PC-3 (cell line): Measurements from ENCODE around the gene DISP3. TPM values are rescaled to one million over a fixed set of nuclear protein-coding genes. Genes with fewer than 3 reads are reported as not detected.

ENCODE experiments used
- ATAC-seq: fragments of 200-7000 bp; cut with Tn5 transposase; 2 replicates; pipeline ENCODE4 v1.9.1; 2020; ENCODE audit warnings: mild to moderate bottlenecking, moderate library complexity
- BruUV-seq: library from RNA; stranded (reverse); fragments of 400-500 nt; replicated peaks from 2 replicates; lab custom pipeline; 2021; lab: Mats Ljungman, UMichigan
- CTCF ChIA-PET: fragments of 300-600 bp; sonication (Branson Sonifier 250); formaldehyde crosslinking; loops from one replicate; lab custom pipeline; 2022; ENCODE audit warnings: antibody characterized with exemption; lab: Charles Lee
- POLR2A ChIA-PET: fragments of 300-600 bp; sonication (Branson Sonifier 250); formaldehyde crosslinking; loops from one replicate; lab custom pipeline; 2022; ENCODE audit warnings: antibody characterized with exemption; ENCODE audit not compliant: unreplicated experiment; lab: Charles Lee
- DNase-seq: peaks from one replicate; pipeline ENCODE4 v3.0.0-alpha.2; 2015
- H2AFZ ChIP-seq: fragments of 300-600 bp; sonication (generic); 2 replicates; pipeline ENCODE4 v1.6.0; 2016; ENCODE audit warnings: antibody characterized with exemption, low read length
- H3F3A ChIP-seq: fragments of 300-600 bp; sonication (generic); one replicate; pipeline ENCODE4 v1.6.0; 2017; ENCODE audit warnings: antibody characterized with exemption, low read length, control low read depth, mild to moderate bottlenecking; ENCODE audit not compliant: unreplicated experiment
- H3K27ac ChIP-seq: fragments of 300-600 bp; sonication (generic); 2 replicates; pipeline ENCODE4 v1.5.1; 2016; ENCODE audit warnings: mild to moderate bottlenecking, low read length
- H3K27me3 ChIP-seq: fragments of 300-600 bp; sonication (generic); 2 replicates; pipeline ENCODE4 v1.6.1; 2016; ENCODE audit warnings: low read length, mixed read lengths
- H3K36me3 ChIP-seq: fragments of 300-600 bp; sonication (generic); 2 replicates; pipeline ENCODE4 v1.6.1; 2016; ENCODE audit warnings: low read depth, mixed run types, low read length, mixed read lengths
- H3K4me1 ChIP-seq: fragments of 300-600 bp; sonication (generic); 2 replicates; pipeline ENCODE4 v1.5.1; 2016; ENCODE audit warnings: low read length; ENCODE audit not compliant: insufficient read depth
- H3K4me2 ChIP-seq: fragments of 300-600 bp; sonication (generic); 2 replicates; pipeline ENCODE4 v1.6.0; 2016; ENCODE audit warnings: low read length
- H3K4me3 ChIP-seq: fragments of 300-600 bp; sonication (generic); 2 replicates; pipeline ENCODE4 v1.5.1; 2016; ENCODE audit warnings: mild to moderate bottlenecking, low read length, mixed read lengths
- H3K79me2 ChIP-seq: fragments of 300-600 bp; sonication (generic); 2 replicates; pipeline ENCODE4 v1.6.1; 2017; ENCODE audit warnings: low read length, mixed read lengths
- H3K9ac ChIP-seq: fragments of 300-600 bp; sonication (generic); 2 replicates; pipeline ENCODE4 v1.6.0; 2016; ENCODE audit warnings: mild to moderate bottlenecking, low read length
- H3K9me2 ChIP-seq: fragments of 300-600 bp; sonication (generic); replicated peaks from 2 replicates; pipeline ENCODE4 v1.6.1; 2016; ENCODE audit warnings: mixed run types, low read length, mixed read lengths
- H3K9me3 ChIP-seq: fragments of 300-600 bp; sonication (generic); 2 replicates; pipeline ENCODE4 v1.6.1; 2016; ENCODE audit warnings: low read length, mixed read lengths
- H4K20me1 ChIP-seq: fragments of 300-600 bp; sonication (generic); 2 replicates; pipeline ENCODE4 v1.6.1; 2016; ENCODE audit warnings: low read length, mixed read lengths
- CTCF ChIP-seq: fragments of 300-600 bp; sonication (generic); conservative IDR thresholded peaks from 2 replicates; pipeline ENCODE4 v1.5.1; 2017; ENCODE audit warnings: antibody characterized with exemption, low read depth, mild to moderate bottlenecking, low read length
- EZH2 ChIP-seq: fragments of 300-600 bp; sonication (generic); IDR thresholded peaks from one replicate; pipeline ENCODE4 v1.6.1; 2017; ENCODE audit warnings: antibody characterized with exemption, mild to moderate bottlenecking, low read length; ENCODE audit not compliant: unreplicated experiment
- EZH2phosphoT487 ChIP-seq: fragments of 300-600 bp; sonication (generic); IDR thresholded peaks from 2 replicates; pipeline ENCODE4 v1.6.1; 2018; ENCODE audit warnings: mild to moderate bottlenecking, antibody characterized with exemption, low read length, borderline replicate concordance
- intact Hi-C: fragments of 100-400 bp; cut with micrococcal nuclease; formaldehyde crosslinking; loops from 2 replicates; pipeline ENCODE4 v1.9.0; 2023
- total RNA-seq: library from RNA; depleted of rRNA; stranded (reverse); fragments of >200 nt; gene quantifications from 2 replicates; pipeline ENCODE4 v1.2.3, GENCODE V29; 2014

DISP3 gene
- total RNA-seq, 1 experiment from 2014 or later: 0.40 TPM

GRCh38 chr1:11498956-11499594 is 20.1 kb downstream of the DISP3 start:
- ATAC-seq (no peak), DNase-seq (no peak)
- Histone ChIP-seq H4K20me1 (no peaks in the 10 kb centered on the region), H2AFZ (no peak overlapping the region), H3K9ac (no peak overlapping the region), H3K4me2 (no peak overlapping the region), H3K36me3 (no peaks in the 10 kb centered on the region), H3K27ac (no peak overlapping the region), H3F3A (no peaks in the 10 kb centered on the region), H3K9me2 (no peaks in the 10 kb centered on the region), H3K79me2 (no peaks in the 10 kb centered on the region), H3K27me3 (peaks cover 24% of the 10 kb centered on the region), H3K4me3 (no peak overlapping the region), H3K9me3 (peaks cover under 1% of the 10 kb centered on the region; the same call in 1 of the 2 replicates), H3K4me1 (no peaks in the 10 kb centered on the region)
- no TSS peak for BruUV-seq
- ChIA-PET CTCF (no interaction called here), POLR2A (no interaction called here)
- TF ChIP-seq EZH2phosphoT487 (no peak), EZH2 (no peak), CTCF (no peak)
- intact Hi-C loops: no loop called here

- ATAC-seq: no peak
- no peaks in the 10 kb centered on the region for H3K9me2 ChIP-seq
- no peaks in the 10 kb centered on the region for H3K4me1 ChIP-seq
- H3K79me2 ChIP-seq: no peaks in the 10 kb centered on the region
- H3K4me3 ChIP-seq: no peak overlapping the region
- TF ChIP-seq EZH2 (no peak), EZH2phosphoT487 (no peak), CTCF (no peak)
- no peak overlapping the region for H3K4me2 ChIP-seq
- intact Hi-C loops: no loop called here
- H3K27me3 ChIP-seq: peaks cover 21% of the 10 kb centered on the region
- POLR2A ChIA-PET: no interaction called here
- H4K20me1 ChIP-seq: no peaks in the 10 kb centered on the region
- H2AFZ ChIP-seq: no peak overlapping the region
- BruUV-seq: no TSS peak
- H3K9ac ChIP-seq: no peak overlapping the region
- H3F3A ChIP-seq: no peaks in the 10 kb centered on the region
- peaks cover 7% of the 10 kb centered on the region; the same call in 1 of the 2 replicates for H3K9me3 ChIP-seq
- no peaks in the 10 kb centered on the region for H3K36me3 ChIP-seq
- CTCF ChIA-PET: no interaction called here
- no peak for DNase-seq
- H3K27ac ChIP-seq: no peak overlapping the region
Measured at GRCh38 chr1:11499601-11500331, 20.8 kb downstream of the DISP3 start.

- BruUV-seq: no TSS peak
- Histone ChIP-seq H3K27me3 (peaks cover 21% of the 10 kb centered on the region), H3K9me2 (no peaks in the 10 kb centered on the region), H3K4me3 (no peak overlapping the region), H3K79me2 (no peaks in the 10 kb centered on the region), H4K20me1 (no peaks in the 10 kb centered on the region), H2AFZ (no peak overlapping the region), H3F3A (no peaks in the 10 kb centered on the region), H3K9me3 (peaks cover 18% of the 10 kb centered on the region), H3K4me2 (no peak overlapping the region), H3K9ac (no peak overlapping the region), H3K36me3 (no peaks in the 10 kb centered on the region; the same call in 1 of the 2 replicates), H3K4me1 (no peaks in the 10 kb centered on the region), H3K27ac (no peak overlapping the region)
- DNase-seq: no peak
- POLR2A ChIA-PET: no interaction called here
- CTCF ChIA-PET: no interaction called here
- no peak for ATAC-seq
- no peak for TF ChIP-seq EZH2
- no peak for TF ChIP-seq CTCF
- no peak for TF ChIP-seq EZH2phosphoT487
- intact Hi-C loops: no loop called here
Measured at GRCh38 chr1:11500881-11501280, 21.9 kb downstream of the DISP3 start.
